OCI-LY7 (cell line): ENCODE results near the gene TBC1D2B. TPM values are rescaled to one million over a fixed set of nuclear protein-coding genes. Genes with fewer than 3 reads are reported as not detected.
"Not testable (repeated sequence)": the region's sequence is repeated elsewhere in the genome, so short reads cannot be mapped to it uniquely, and the experiment has no call there.

Experiments used
- BruUV-seq: library from RNA; stranded (reverse); fragments of 400-500 nt; replicated peaks from 2 replicates; lab custom pipeline; 2021; lab: Mats Ljungman, UMichigan
- CTCF ChIA-PET: fragments of 300-600 bp; sonication (Branson Sonifier 250); formaldehyde crosslinking; loops from one replicate; lab custom pipeline; 2022; ENCODE audit warnings: antibody characterized with exemption; ENCODE audit not compliant: unreplicated experiment; lab: Charles Lee
- POLR2A ChIA-PET: fragments of 300-600 bp; sonication (Branson Sonifier 250); formaldehyde crosslinking; loops from one replicate; lab custom pipeline; 2022; ENCODE audit warnings: antibody characterized with exemption; lab: Charles Lee
- DNase-seq: peaks from one replicate; pipeline ENCODE4 v3.0.0-alpha.2; 2015; ENCODE audit warnings: low spot score
- H2AFZ ChIP-seq: fragments of 200-600 bp; sonication (generic), shearing (Covaris generic); 2 replicates; pipeline ENCODE4 v1.6.1; 2014; ENCODE audit warnings: mild to moderate bottlenecking, antibody characterized with exemption, low read length, moderate library complexity
- H3K27ac ChIP-seq: fragments of 200-600 bp; sonication (generic); 2 replicates; pipeline ENCODE4 v1.5.1; 2014; ENCODE audit warnings: mixed run types, low read depth, mild to moderate bottlenecking, moderate library complexity, low read length, inconsistent platforms; ENCODE audit not compliant: poor library complexity, severe bottlenecking
- H3K36me3 ChIP-seq: fragments of 200-600 bp; sonication (generic); 2 replicates; pipeline ENCODE4 v1.6.1; 2014; ENCODE audit warnings: mild to moderate bottlenecking, antibody characterized with exemption, low read length, moderate library complexity, mixed read lengths; ENCODE audit not compliant: insufficient read depth
- H3K4me1 ChIP-seq: fragments of 200-600 bp; sonication (generic); 2 replicates; pipeline ENCODE4 v1.5.1; 2014; ENCODE audit warnings: mild to moderate bottlenecking, low read length; ENCODE audit not compliant: insufficient read depth, poor library complexity, severe bottlenecking
- H3K4me2 ChIP-seq: fragments of 200-600 bp; sonication (generic); 2 replicates; pipeline ENCODE4 v1.6.1; 2014; ENCODE audit warnings: mild to moderate bottlenecking, low read length
- H3K4me3 ChIP-seq: fragments of 200-600 bp; sonication (generic); 2 replicates; pipeline ENCODE4 v1.5.1; 2014; ENCODE audit warnings: mild to moderate bottlenecking, low read depth, low read length; ENCODE audit not compliant: poor library complexity, severe bottlenecking
- H3K79me2 ChIP-seq: fragments of 200-600 bp; sonication (generic); 2 replicates; pipeline ENCODE4 v1.6.1; 2016; ENCODE audit warnings: low read depth, mild to moderate bottlenecking, low read length, moderate library complexity, mixed read lengths; ENCODE audit not compliant: insufficient read depth
- H3K9me2 ChIP-seq: fragments of 200-600 bp; sonication (generic); 2 replicates; pipeline ENCODE4 v1.6.1; 2016; ENCODE audit warnings: mild to moderate bottlenecking, low read length, mixed read lengths; ENCODE audit not compliant: insufficient read depth
- H3K9me3 ChIP-seq: fragments of 200-600 bp; sonication (generic); 2 replicates; pipeline ENCODE4 v1.6.1; 2014; ENCODE audit warnings: mild to moderate bottlenecking, mixed run types, low read length, mixed read lengths
- H4K20me1 ChIP-seq: fragments of 200-600 bp; sonication (generic); 2 replicates; pipeline ENCODE4 v1.6.1; 2014; ENCODE audit warnings: mild to moderate bottlenecking, antibody characterized with exemption, low read length, moderate library complexity, mixed read lengths; ENCODE audit not compliant: insufficient read depth
- CTCF ChIP-seq: fragments of 200-600 bp; sonication (generic); conservative IDR thresholded peaks from 2 replicates; pipeline ENCODE4 v1.5.1; 2014; ENCODE audit warnings: mild to moderate bottlenecking, antibody characterized with exemption, low read length, moderate library complexity, mixed read lengths
- intact Hi-C: fragments of 100-400 bp; cut with micrococcal nuclease; formaldehyde crosslinking; loops from one replicate; pipeline ENCODE4 v1.10.0; 2022; ENCODE audit not compliant: unreplicated experiment
- total RNA-seq, 2 experiments: library from RNA; depleted of rRNA in 1 of 2; stranded (reverse); fragments of >200 nt in 1 of 2; shearing (Covaris generic) in 1 of 2; gene quantifications; 2 replicates each; pipeline ENCODE4 v1.2.3, GENCODE V29; 2014 to 2022

Gene TBC1D2B
- total RNA-seq, 2 experiments from 2014 or later, result 30.9 to 41.5 TPM

DNA sequence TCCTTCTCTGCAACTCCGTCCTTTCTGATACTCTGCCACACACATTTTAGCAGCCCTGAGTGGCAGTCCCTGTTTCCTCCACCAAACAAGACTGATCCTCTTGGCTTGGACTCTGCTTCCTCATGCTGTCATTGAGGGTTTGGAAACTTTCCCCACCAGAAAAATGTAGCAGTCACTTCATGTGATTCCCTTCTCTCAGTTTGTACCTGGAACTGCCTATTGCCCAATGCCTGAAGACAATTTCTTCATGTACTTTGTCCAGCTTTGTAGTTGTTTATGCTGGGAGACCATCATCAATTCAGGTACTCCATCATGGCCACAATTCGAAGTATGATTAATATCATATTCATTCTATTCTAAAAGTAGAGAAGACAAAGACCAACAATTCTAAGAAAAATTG, 119.5 kb downstream of the TBC1D2B start:
- H3K36me3 ChIP-seq, H3K27ac ChIP-seq, CTCF ChIA-PET, H3K4me2 ChIP-seq, H3K79me2 ChIP-seq, H3K9me3 ChIP-seq, DNase-seq, H2AFZ ChIP-seq, H3K9me2 ChIP-seq, H3K4me3 ChIP-seq, POLR2A ChIA-PET, BruUV-seq, H4K20me1 ChIP-seq: not testable (repeated sequence)
- H3K4me1 ChIP-seq, result peaks cover 16% of the 10 kb centered on the region
- intact Hi-C loops, result loop anchor here (2.0 to 5.0 kb wide), 2 partner anchors 56 to 283 kb away; no protein-coding TSS in a partner anchor

GRCh38 chr15:77953926-77954325, 123.6 kb downstream of the TBC1D2B start:
- DNase-seq, result peak; percentile 76
- H3K27ac ChIP-seq, result peak overlapping the region; percentile 60
- POLR2A ChIA-PET, H3K9me2 ChIP-seq, H3K9me3 ChIP-seq, BruUV-seq, H3K79me2 ChIP-seq, H4K20me1 ChIP-seq, H3K36me3 ChIP-seq: not testable (repeated sequence)
- H3K4me2 ChIP-seq, result peak overlapping the region; percentile 59
- H3K4me1 ChIP-seq, result peaks cover 16% of the 10 kb centered on the region
- intact Hi-C loops, result loop anchor here (2.0 kb wide), 1 partner anchor 43 kb away; no protein-coding TSS in a partner anchor
- CTCF ChIA-PET, result interaction anchor here (1.8 kb wide), 1 partner anchor 44 kb away, joined by 5 read pairs; no protein-coding TSS in a partner anchor
- H3K4me3 ChIP-seq, result peak overlapping the region; percentile 23
- H2AFZ ChIP-seq, result peak overlapping the region; percentile 67; the same call in 1 of the 2 replicates

DNA sequence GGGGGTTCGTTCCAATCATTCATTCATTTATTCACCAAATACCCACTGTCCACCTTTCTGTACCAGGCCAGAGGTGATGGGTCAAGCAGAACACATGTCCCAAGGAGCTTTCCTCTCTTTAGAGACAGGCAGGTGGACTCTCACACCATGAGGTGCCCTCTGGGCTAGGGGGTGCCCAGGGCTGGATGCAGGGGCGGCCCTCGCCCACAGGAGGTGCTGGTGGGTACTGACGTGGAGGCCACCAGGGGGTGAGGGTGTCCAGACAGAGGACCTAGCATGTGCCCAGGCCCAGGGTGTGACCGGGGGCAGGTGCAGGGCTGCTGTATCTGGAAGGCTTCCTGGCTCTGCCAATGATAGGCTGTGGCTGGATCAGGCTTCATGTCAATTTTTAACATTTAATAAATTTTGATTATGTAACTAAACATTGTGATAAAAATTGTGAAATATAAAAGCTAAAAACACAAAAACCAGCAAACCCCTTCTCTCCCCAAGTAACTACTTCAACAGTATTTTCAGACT, 124.5 kb downstream of the TBC1D2B start:
- H3K9me3 ChIP-seq, H3K27ac ChIP-seq, H3K36me3 ChIP-seq, CTCF ChIA-PET, H2AFZ ChIP-seq, H4K20me1 ChIP-seq, H3K4me2 ChIP-seq, POLR2A ChIA-PET, H3K9me2 ChIP-seq, intact Hi-C loops, H3K79me2 ChIP-seq, BruUV-seq, H3K4me3 ChIP-seq: not testable (repeated sequence)
- H3K4me1 ChIP-seq, result peaks cover 16% of the 10 kb centered on the region
- 0 out of 2 replicates have a peak, but pooled peaks have one; percentile 12 for TF ChIP-seq CTCF
- peak; percentile 18 for DNase-seq

- H3K27ac ChIP-seq, CTCF ChIA-PET, H3K36me3 ChIP-seq, H3K4me3 ChIP-seq, H3K79me2 ChIP-seq, H3K9me3 ChIP-seq, POLR2A ChIA-PET, H4K20me1 ChIP-seq, DNase-seq, BruUV-seq, H3K9me2 ChIP-seq, H3K4me2 ChIP-seq, H2AFZ ChIP-seq, intact Hi-C loops: not testable (repeated sequence)
- peaks cover 16% of the 10 kb centered on the region for H3K4me1 ChIP-seq
Observed at GRCh38 chr15:77951105-77951786, 126.3 kb downstream of the TBC1D2B start.

- BruUV-seq, H3K4me2 ChIP-seq, H2AFZ ChIP-seq, H3K79me2 ChIP-seq, H3K27ac ChIP-seq, intact Hi-C loops, H3K4me3 ChIP-seq, H3K9me3 ChIP-seq, H4K20me1 ChIP-seq, H3K36me3 ChIP-seq, DNase-seq, POLR2A ChIA-PET, CTCF ChIA-PET, H3K9me2 ChIP-seq: not testable (repeated sequence)
- H3K4me1 ChIP-seq, result peaks cover 16% of the 10 kb centered on the region
Observed at GRCh38 chr15:77950470-77950869, 127.0 kb downstream of the TBC1D2B start.
